Peyer's patch (tissue), 4 donors: ENCODE measurements around the gene BMF. TPM values are rescaled to one million over a fixed set of nuclear protein-coding genes. Genes with fewer than 3 reads are reported as not detected.
"Not testable (repeated sequence)": the region's sequence is repeated elsewhere in the genome, so short reads cannot be mapped to it uniquely, and the experiment has no call there.

Experiments used
- DNase-seq, 3 donors: peaks; one replicate each; pipeline ENCODE4 v3.0.0-alpha.2; 2017 to 2019
- H3K27ac ChIP-seq, 4 donors: fragments of 200-600 bp; sonication (generic); one replicate each; pipeline ENCODE4 v1.5.1; 2016 to 2019
- H3K27me3 ChIP-seq, 2 donors: fragments of 200-600 bp; sonication (generic); one replicate each; pipeline ENCODE4 v1.5.1; 2019
- H3K36me3 ChIP-seq, 3 donors: fragments of 200-600 bp; sonication (generic); one replicate each; pipeline ENCODE4 v1.5.1; 2016 to 2019
- H3K4me1 ChIP-seq, 4 donors: fragments of 200-600 bp; sonication (generic); one replicate each; pipeline ENCODE4 v1.5.1; 2016 to 2019
- H3K4me3 ChIP-seq, 4 donors: fragments of 200-600 bp; sonication (generic); 1 replicate in 3 of 4; 2 replicates in 1 of 4; pipeline ENCODE4 v1.5.1; 2016 to 2019; ENCODE audit warnings: mild to moderate bottlenecking in 1 of 4
- H3K9me3 ChIP-seq, 4 donors: fragments of 200-600 bp; sonication (generic); one replicate each; pipeline ENCODE4 v1.5.1; 2016 to 2019; ENCODE audit warnings: mild to moderate bottlenecking in 1 of 4
- POLR2A ChIP-seq, 2 donors: fragments of 450-650 bp; IDR thresholded peaks; one replicate each; pipeline ENCODE4 v1.5.1; 2017; ENCODE audit warnings: antibody characterized with exemption in 2 of 2, mild to moderate bottlenecking in 2 of 2, moderate library complexity in 2 of 2
- total RNA-seq, 4 donors: library from RNA; depleted of rRNA; stranded (reverse); fragments of >200 nt; gene quantifications; one replicate each; pipeline ENCODE4 v1.1.0, GENCODE V29; 2016
- TF ChIP-seq, protein P1 (sequence below), 6 experiments: fragments of 450-650 bp in 4 of 6; fragments of 200-600 bp in 2 of 6; sonication (generic) in 1 of 6; IDR thresholded peaks; one replicate each; pipeline ENCODE4 v1.5.1; 2017 to 2019; ENCODE audit warnings: antibody characterized with exemption in 6 of 6, mild to moderate bottlenecking in 3 of 6, moderate library complexity in 1 of 6

BMF gene
- total RNA-seq, 4 donors from 2014 or later, result 13.5 to 98.2 (median 26.1) TPM

DNA sequence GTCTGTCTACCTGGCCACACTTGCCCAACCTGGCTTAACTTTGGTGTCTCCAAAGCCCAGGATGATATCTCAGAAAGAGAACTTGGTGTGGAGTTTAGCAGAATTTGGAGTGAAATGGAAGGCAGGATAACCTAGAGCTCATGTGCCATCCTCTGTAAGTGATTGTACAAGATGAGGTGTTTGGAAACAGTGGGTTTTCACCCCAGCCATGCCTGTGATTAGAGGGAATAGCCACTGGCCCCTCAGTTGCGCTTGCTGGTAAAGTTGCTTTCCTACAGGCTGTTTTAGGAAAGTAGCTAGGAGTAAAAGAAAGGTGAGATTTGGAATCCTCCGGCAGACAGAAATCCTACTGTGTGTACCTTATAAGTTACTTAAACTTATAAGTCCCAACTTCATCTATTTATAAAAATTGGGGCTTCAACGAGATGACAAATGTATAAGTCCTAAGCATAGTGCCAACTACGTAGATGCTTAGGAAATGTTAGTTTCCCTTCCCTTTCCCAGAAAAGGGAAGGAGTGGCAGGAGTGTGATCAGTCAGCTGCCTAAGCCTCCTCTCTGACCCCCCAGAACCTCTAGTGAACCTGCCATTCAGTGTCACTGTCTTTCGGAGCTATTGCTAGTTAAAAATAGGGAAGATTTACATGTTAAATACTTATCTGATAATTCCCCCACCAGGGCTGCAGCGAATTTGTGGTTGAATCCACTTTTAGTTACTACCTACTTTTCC, 13.4 kb upstream of the BMF start:
- DNase-seq, result peak in 1 of 3 donors; percentile 34
- TF ChIP-seq POLR2A (IDR thresholded peaks at IDR 0.05), result no peak
- TF ChIP-seq, protein P1, sequence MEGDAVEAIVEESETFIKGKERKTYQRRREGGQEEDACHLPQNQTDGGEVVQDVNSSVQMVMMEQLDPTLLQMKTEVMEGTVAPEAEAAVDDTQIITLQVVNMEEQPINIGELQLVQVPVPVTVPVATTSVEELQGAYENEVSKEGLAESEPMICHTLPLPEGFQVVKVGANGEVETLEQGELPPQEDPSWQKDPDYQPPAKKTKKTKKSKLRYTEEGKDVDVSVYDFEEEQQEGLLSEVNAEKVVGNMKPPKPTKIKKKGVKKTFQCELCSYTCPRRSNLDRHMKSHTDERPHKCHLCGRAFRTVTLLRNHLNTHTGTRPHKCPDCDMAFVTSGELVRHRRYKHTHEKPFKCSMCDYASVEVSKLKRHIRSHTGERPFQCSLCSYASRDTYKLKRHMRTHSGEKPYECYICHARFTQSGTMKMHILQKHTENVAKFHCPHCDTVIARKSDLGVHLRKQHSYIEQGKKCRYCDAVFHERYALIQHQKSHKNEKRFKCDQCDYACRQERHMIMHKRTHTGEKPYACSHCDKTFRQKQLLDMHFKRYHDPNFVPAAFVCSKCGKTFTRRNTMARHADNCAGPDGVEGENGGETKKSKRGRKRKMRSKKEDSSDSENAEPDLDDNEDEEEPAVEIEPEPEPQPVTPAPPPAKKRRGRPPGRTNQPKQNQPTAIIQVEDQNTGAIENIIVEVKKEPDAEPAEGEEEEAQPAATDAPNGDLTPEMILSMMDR (IDR thresholded peaks at IDR 0.05), result no peak
- Histone ChIP-seq H3K4me3 (no peak overlapping the region), H3K27ac (no peak overlapping the region), H3K27me3 (no peaks in the 10 kb centered on the region), H3K4me1 (no peaks in the 10 kb centered on the region), H3K36me3 (no peaks in the 10 kb centered on the region), H3K9me3 (no peaks in the 10 kb centered on the region)

DNA sequence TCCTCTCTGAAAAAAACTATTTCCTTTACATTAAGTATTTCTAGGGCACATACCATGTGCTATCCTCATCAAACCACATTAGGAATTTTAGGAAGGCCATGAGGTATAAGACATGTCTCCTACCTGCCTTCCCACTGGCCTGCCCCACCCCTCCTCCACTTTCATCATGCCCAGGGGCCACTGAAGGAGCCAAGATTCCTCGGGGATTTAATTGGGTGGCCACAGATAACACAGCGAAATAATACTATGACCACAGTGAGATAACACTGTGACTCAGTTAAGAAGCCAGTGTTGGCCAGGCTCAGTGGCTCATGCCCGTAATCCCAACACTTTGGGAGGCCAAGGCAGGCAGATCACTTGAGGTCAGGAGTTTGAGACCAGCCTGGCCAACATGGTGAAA, 9.8 kb upstream of the BMF start:
- Histone ChIP-seq H3K4me1 (peaks cover 0 to 11% (median 0%) of the 10 kb centered on the region in 4 donors), H3K4me3 (no peak overlapping the region), H3K36me3 (no peaks in the 10 kb centered on the region), H3K27me3 (no peaks in the 10 kb centered on the region), H3K27ac (no peak overlapping the region), H3K9me3 (no peaks in the 10 kb centered on the region)
- DNase-seq, result peak in 1 of 3 donors; percentile 8
- TF ChIP-seq POLR2A (IDR thresholded peaks at IDR 0.05), result no peak
- TF ChIP-seq, protein P1 (IDR thresholded peaks at IDR 0.05), result no peak

DNA sequence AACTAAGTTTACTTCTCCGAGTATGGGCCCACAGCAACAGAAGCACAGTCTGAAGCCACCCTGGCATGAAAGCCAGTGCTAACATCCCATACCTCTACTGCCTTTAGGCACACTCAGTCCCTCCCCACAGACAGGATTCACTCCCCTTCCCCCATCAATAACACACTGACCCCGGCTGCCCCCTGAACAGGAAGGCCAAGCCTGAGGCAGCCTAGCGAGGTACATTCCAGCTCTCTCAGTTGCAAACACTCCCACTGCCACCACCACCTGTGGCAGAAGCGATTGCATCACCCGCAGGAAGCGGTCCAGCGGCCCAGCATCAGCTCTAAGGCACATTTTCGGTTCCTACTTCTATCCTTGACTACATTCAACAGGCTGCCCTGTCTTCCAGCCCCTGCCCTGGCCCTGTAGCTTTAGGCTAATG, 7.0 kb upstream of the BMF start:
- DNase-seq, result peak in 2 of 3 donors; percentile 83 to 90
- no peaks in the 10 kb centered on the region for H3K9me3 ChIP-seq
- no peaks in the 10 kb centered on the region for H3K27me3 ChIP-seq
- no peak overlapping the region for H3K4me3 ChIP-seq
- H3K36me3 ChIP-seq, result no peaks in the 10 kb centered on the region
- H3K27ac ChIP-seq, result peak overlapping the region in 2 of 4 donors; percentile 60 to 68
- peaks cover 0 to 11% (median 0%) of the 10 kb centered on the region in 4 donors for H3K4me1 ChIP-seq
- no peak for TF ChIP-seq POLR2A (IDR thresholded peaks at IDR 0.05)
- TF ChIP-seq, protein P1 (IDR thresholded peaks at IDR 0.05), result no peak

DNA sequence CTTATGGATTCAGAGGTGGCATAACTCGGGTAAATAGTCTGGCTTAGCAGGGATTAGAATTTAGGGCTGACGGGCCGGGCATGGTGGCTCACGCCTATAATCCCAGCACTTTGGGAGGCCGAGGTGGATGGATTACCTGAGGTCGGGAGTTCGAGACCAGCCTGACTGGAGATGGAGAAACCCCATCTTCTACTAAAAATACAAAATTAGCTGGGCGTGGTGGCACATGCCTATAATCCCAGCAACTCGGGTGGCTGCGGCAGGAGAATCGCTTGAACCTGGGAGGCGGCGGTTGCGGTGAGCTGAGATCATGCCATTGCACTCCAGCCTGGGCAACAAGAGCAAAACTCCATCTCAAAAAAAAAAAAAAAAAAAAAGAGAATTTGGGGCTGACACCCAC, 6.4 kb upstream of the BMF start:
- DNase-seq, result peak in 1 of 3 donors; percentile 40
- not testable (repeated sequence) for H3K9me3 ChIP-seq, H3K4me3 ChIP-seq, H3K27me3 ChIP-seq, H3K36me3 ChIP-seq
- Histone ChIP-seq H3K27ac (peak overlapping the region in 2 of 4 donors; percentile 60 to 68), H3K4me1 (peaks cover 0 to 11% (median 0%) of the 10 kb centered on the region in 4 donors)

DNA sequence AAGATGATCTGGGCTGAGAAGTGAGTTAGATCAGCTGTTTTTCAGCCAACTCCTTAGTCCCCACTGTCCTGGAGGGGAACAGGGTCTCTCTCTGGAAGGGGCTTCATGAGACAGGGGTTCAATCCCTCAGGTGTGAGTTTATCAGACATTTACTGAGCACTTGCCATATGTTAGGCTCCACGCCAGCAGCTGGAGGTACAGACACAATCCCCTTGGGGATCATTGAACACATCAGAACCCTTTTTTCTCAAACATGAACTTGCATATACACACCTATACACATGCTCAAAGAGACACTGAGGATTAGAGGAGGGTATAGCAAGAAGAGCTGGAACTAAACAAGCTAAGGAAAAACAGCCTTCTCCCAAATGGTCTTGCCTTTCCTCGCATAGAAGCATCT, 5.5 kb upstream of the BMF start:
- no peaks in the 10 kb centered on the region for H3K9me3 ChIP-seq
- H3K27me3 ChIP-seq, result no peaks in the 10 kb centered on the region
- no peak overlapping the region for H3K27ac ChIP-seq
- TF ChIP-seq, protein P1 (IDR thresholded peaks at IDR 0.05), result no peak
- no peak for TF ChIP-seq POLR2A (IDR thresholded peaks at IDR 0.05)
- DNase-seq, result peak in 1 of 3 donors; percentile 21
- H3K36me3 ChIP-seq, result no peaks in the 10 kb centered on the region
- no peak overlapping the region for H3K4me3 ChIP-seq
- peaks cover 0 to 14% (median 2%) of the 10 kb centered on the region in 4 donors for H3K4me1 ChIP-seq

DNA sequence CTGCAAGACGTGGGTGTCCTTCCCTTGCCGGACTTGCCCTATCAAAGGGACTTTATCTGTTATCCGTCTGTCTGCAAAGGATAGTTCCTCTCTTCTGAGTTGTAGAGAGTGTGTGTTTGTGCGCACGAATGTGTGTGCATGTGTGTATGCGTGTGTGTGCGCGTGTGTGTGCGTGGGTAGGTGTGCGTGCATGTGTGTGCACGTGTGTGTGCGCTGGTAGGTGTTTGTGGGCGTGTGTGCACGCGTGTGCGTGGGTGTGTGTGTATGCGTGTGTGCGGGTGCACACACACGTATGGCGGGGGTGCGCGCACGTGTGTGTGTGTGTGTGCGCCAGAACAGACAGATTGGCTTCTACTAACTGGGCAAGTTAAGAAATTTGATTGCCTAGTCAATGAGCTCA, 4.1 kb upstream of the BMF start:
- TF ChIP-seq, protein P1 (IDR thresholded peaks at IDR 0.05), result no peak
- no peak for TF ChIP-seq POLR2A (IDR thresholded peaks at IDR 0.05)
- peaks cover 0 to 15% (median 3%) of the 10 kb centered on the region in 4 donors for H3K4me1 ChIP-seq
- H3K4me3 ChIP-seq, result no peak overlapping the region
- H3K36me3 ChIP-seq, result no peaks in the 10 kb centered on the region
- H3K27me3 ChIP-seq, result no peaks in the 10 kb centered on the region
- H3K27ac ChIP-seq, result no peak overlapping the region
- DNase-seq, result no peak
- H3K9me3 ChIP-seq, result no peaks in the 10 kb centered on the region
